GM12878 (cell line): Measurements from ENCODE around the gene METTL9. TPM values are rescaled to one million over a fixed set of nuclear protein-coding genes. Genes with fewer than 3 reads are reported as not detected.
A peak's percentile ranks its signal among the peaks of the same experiment; 100 is the strongest.

Experiments used
- ATAC-seq: fragments of 200-7000 bp; cut with Tn5 transposase; 3 replicates; pipeline ENCODE4 v1.9.1; 2020; ENCODE audit warnings: mild to moderate bottlenecking, moderate library complexity
- BruUV-seq: library from RNA; stranded (reverse); fragments of 400-500 nt; replicated peaks from 2 replicates; lab custom pipeline; 2021; lab: Mats Ljungman, UMichigan
- CTCF ChIA-PET: fragments of 300-600 bp; sonication (Branson Sonifier 250); formaldehyde crosslinking; extraction: SDS; loops from one replicate; lab custom pipeline; 2021; ENCODE audit warnings: inconsistent platforms; lab: Yijun Ruan, JAX
- POLR2A ChIA-PET: fragments of 350-600 bp; formaldehyde crosslinking; extraction: SDS; loops from one replicate; lab custom pipeline; 2021; ENCODE audit warnings: inconsistent platforms; lab: Charles Lee
- RAD21 ChIA-PET: fragments of 300-600 bp; sonication (Branson Sonifier 250); formaldehyde crosslinking; loops from one replicate; lab custom pipeline; 2023; ENCODE audit warnings: antibody characterized with exemption; ENCODE audit not compliant: unreplicated experiment; lab: Charles Lee
- SMC1A ChIA-PET: fragments of 300-600 bp; sonication (Branson Sonifier 250); formaldehyde crosslinking; loops from one replicate; lab custom pipeline; 2023; ENCODE audit not compliant: unreplicated experiment, uncharacterized antibody; lab: Charles Lee
- DNase-seq: peaks from one replicate; pipeline ENCODE4 v3.0.0-alpha.2; 2011; ENCODE audit warnings: low read depth, low spot score
- FAIRE-seq: peaks from 3 replicates; lab custom pipeline; 2011; peaks lifted over from hg19 to GRCh38; lab: Jason Lieb, UNC
- H2AFZ ChIP-seq: 2 replicates; pipeline ENCODE4 v1.6.0; 2011; ENCODE audit warnings: low read depth, low read length, control low read depth; ENCODE audit not compliant: control insufficient read depth
- H3K27ac ChIP-seq: 2 replicates; pipeline ENCODE4 v1.5.1; 2011; ENCODE audit warnings: control low read depth; ENCODE audit not compliant: control insufficient read depth, insufficient read depth
- H3K27me3 ChIP-seq, 2 experiments: replicated peaks in 1 of 2; 2 replicates each; pipeline versions ENCODE4 v1.6.0 to v1.6.1; 2011; ENCODE audit warnings: low read length in 1 of 2; ENCODE audit not compliant: control insufficient read depth in 2 of 2, insufficient read depth in 2 of 2
- H3K36me3 ChIP-seq, 2 experiments: 2 replicates each; pipeline ENCODE4 v1.5.1; 2011; ENCODE audit warnings: low read length in 1 of 2; ENCODE audit not compliant: control insufficient read depth in 2 of 2, insufficient read depth in 2 of 2
- H3K4me1 ChIP-seq: 2 replicates; pipeline ENCODE4 v1.6.1; 2011; ENCODE audit warnings: mild to moderate bottlenecking, low read length, moderate library complexity, mixed read lengths; ENCODE audit not compliant: control insufficient read depth, insufficient read depth
- H3K4me2 ChIP-seq: 2 replicates; pipeline ENCODE4 v1.6.0; 2011; ENCODE audit warnings: control low read depth; ENCODE audit not compliant: control insufficient read depth, insufficient read depth
- H3K4me3 ChIP-seq: fragments of 200-600 bp; sonication (generic); 2 replicates; pipeline ENCODE4 v1.5.1; 2016
- H3K79me2 ChIP-seq: 2 replicates; pipeline ENCODE4 v1.6.0; 2011; ENCODE audit warnings: low read length; ENCODE audit not compliant: control insufficient read depth, insufficient read depth
- H3K9ac ChIP-seq: 2 replicates; pipeline ENCODE4 v1.8.0; 2011; ENCODE audit warnings: low read length, control low read depth, mixed read lengths; ENCODE audit not compliant: control insufficient read depth, insufficient read depth
- H3K9me3 ChIP-seq: replicated peaks from 3 replicates; pipeline ENCODE4 v1.5.1; 2011; ENCODE audit warnings: mild to moderate bottlenecking, low read length; ENCODE audit not compliant: control insufficient read depth, insufficient read depth
- H4K20me1 ChIP-seq: 2 replicates; pipeline ENCODE4 v1.6.0; 2011; ENCODE audit not compliant: control insufficient read depth, insufficient read depth
- BRCA1 ChIP-seq: IDR thresholded peaks from 2 replicates; pipeline ENCODE4 v1.6.1; 2011; ENCODE audit warnings: low read depth, low read length, improper control_type of control experiment
- PRDM15 ChIP-seq: fragments of 450-650 bp; formaldehyde crosslinking; IDR thresholded peaks from 2 replicates; pipeline ENCODE4 v1.4.0; 2020; ENCODE audit warnings: mild to moderate bottlenecking, moderate library complexity
- RBBP5 ChIP-seq: fragments of 200-600 bp; sonication (generic); conservative IDR thresholded peaks from 2 replicates; pipeline ENCODE4 v1.6.1; 2016
- SIN3A ChIP-seq: IDR thresholded peaks from 2 replicates; pipeline ENCODE4 v1.6.1; 2012; ENCODE audit warnings: low read depth, low read length, improper control_type of control experiment
- SIX5 ChIP-seq: IDR thresholded peaks from 2 replicates; pipeline ENCODE4 v1.6.1; 2011; ENCODE audit warnings: mild to moderate bottlenecking, low read depth, low read length, moderate library complexity; ENCODE audit not compliant: severe bottlenecking
- SMAD1 ChIP-seq: fragments of 450-650 bp; IDR thresholded peaks from 2 replicates; pipeline ENCODE4 v1.6.1; 2018; ENCODE audit warnings: mild to moderate bottlenecking, low read depth; ENCODE audit not compliant: partially characterized antibody
- SPI1 ChIP-seq: IDR thresholded peaks from 2 replicates; pipeline ENCODE4 v1.6.1; 2011; ENCODE audit warnings: low read depth, mild to moderate bottlenecking, low read length, moderate library complexity, borderline replicate concordance; ENCODE audit not compliant: insufficient read depth
- SREBF1 ChIP-seq: IDR thresholded peaks from 2 replicates; pipeline ENCODE4 v1.6.1; 2012; ENCODE audit warnings: mild to moderate bottlenecking, low read length
- TAF1 ChIP-seq: IDR thresholded peaks from 2 replicates; pipeline ENCODE4 v1.6.1; 2011; ENCODE audit warnings: mild to moderate bottlenecking, low read depth, low read length, borderline replicate concordance
- TBL1XR1 ChIP-seq: IDR thresholded peaks from 2 replicates; pipeline ENCODE4 v1.6.1; 2012; ENCODE audit warnings: low read depth, low read length, improper control_type of control experiment
- USF2 ChIP-seq: IDR thresholded peaks from 2 replicates; pipeline ENCODE4 v1.6.1; 2011; ENCODE audit warnings: low read depth, low read length, improper control_type of control experiment, borderline replicate concordance
- WRNIP1 ChIP-seq: IDR thresholded peaks from 2 replicates; pipeline ENCODE4 v1.6.1; 2011; ENCODE audit warnings: low read depth, low read length, improper control_type of control experiment, borderline replicate concordance
- ZSCAN29 ChIP-seq: fragments of 450-650 bp; IDR thresholded peaks from 2 replicates; pipeline ENCODE4 v1.6.1; 2017; ENCODE audit warnings: mild to moderate bottlenecking, moderate library complexity
- WGBS: methylation state at CpG from one replicate; pipeline ENCODE4 v1.1.6; 2016; ENCODE audit warnings: low lambda C conversion rate; ENCODE audit not compliant: insufficient replicate concordance, insufficient coverage; ENCODE audit errors: missing lambda C conversion rate; 5-methylcytosine and 5-hydroxymethylcytosine counted together
- in situ Hi-C: fragments of 300-500 bp; cut with MboI; formaldehyde crosslinking; loops from 9 replicates; pipeline ENCODE4 v1.14.3; 2018; ENCODE audit warnings: mixed read lengths
- intact Hi-C: fragments of 100-400 bp; cut with micrococcal nuclease; formaldehyde crosslinking; loops from one replicate; pipeline ENCODE4 v1.14.2; 2022; ENCODE audit not compliant: unreplicated experiment
- polyA plus RNA-seq, 11 experiments: library from polyadenylated mRNA; depleted of rRNA in 4 of 11; unstranded in 6 of 11; stranded (reverse) in 5 of 11; fragments of >200 nt; fragmentation: Nextera tagmentation in 4 of 11; fragmentation: Illumina TruSeq in 1 of 11; extraction: Ambion mirVana in 4 of 11; extraction: Trizol in 1 of 11; gene quantifications; 1 replicate in 1 of 11; 2 replicates in 10 of 11; pipeline versions ENCODE4 v1.2.1 to v1.2.3, GENCODE V29; 2011 to 2016; ENCODE audit warnings: inconsistent platforms in 2 of 11, missing spikeins in 2 of 11, low read depth in 1 of 11
- total RNA-seq, 4 experiments: library from RNA; depleted of rRNA in 3 of 4; stranded (reverse); fragments of >200 nt in 3 of 4; fragmentation: Illumina TruSeq in 1 of 4; extraction: Trizol in 1 of 4; gene quantifications; 2 replicates each; pipeline versions ENCODE4 v1.2.1 to v1.2.3, GENCODE V29; 2013 to 2021

METTL9 gene
- total and polyA plus RNA-seq, 10 of the 15 experiments (the other 5 are each of a cell fraction or from before 2014, with no cell fraction given): 19.4 to 119 (median 101) TPM

GRCh38 chr16:21646091-21646490 is 46.7 kb downstream of the METTL9 start:
- H2AFZ ChIP-seq: no peak overlapping the region
- ATAC-seq: no peak
- no peak for TF ChIP-seq SIN3A
- TF ChIP-seq ZSCAN29: no peak
- no peak for TF ChIP-seq SMAD1
- no peak for TF ChIP-seq USF2
- no peak for TF ChIP-seq SPI1
- TF ChIP-seq RBBP5: no peak
- no peak for TF ChIP-seq PRDM15
- no peak for TF ChIP-seq SIX5
- no peak for TF ChIP-seq SREBF1
- TF ChIP-seq WRNIP1: no peak
- TF ChIP-seq TBL1XR1: no peak
- no peak for TF ChIP-seq TAF1
- TF ChIP-seq BRCA1: no peak
- TF ChIP-seq, all 136 proteins: peak for 0
- Histone ChIP-seq H3K36me3 (no peaks in the 10 kb centered on the region; a peak in 1 of 4 replicates), H3K4me1 (peaks cover 33% of the 10 kb centered on the region), H3K27ac (peak overlapping the region; percentile 88), H3K4me2 (peak overlapping the region; percentile 51), H3K9me3 (no peaks in the 10 kb centered on the region), H3K9ac (peak overlapping the region; percentile 40), H4K20me1 (no peaks in the 10 kb centered on the region), H3K27me3 (no peaks in the 10 kb centered on the region), H3K4me3 (peak overlapping the region; percentile 20), H3K79me2 (no peaks in the 10 kb centered on the region; the same call in 1 of the 2 replicates)
- DNase-seq (no peak), FAIRE-seq (no peak)
- RAD21 ChIA-PET: interaction anchor here (0.7 to 3.6 kb wide), 12 partner anchors 11 to 363 kb away, joined by 3 to 36 read pairs (median 4); no protein-coding TSS in a partner anchor
- in situ Hi-C loops: no loop called here
- CTCF ChIA-PET: interaction anchor here (0.5 to 10.1 kb wide), 18 partner anchors 9 to 1368 kb away, joined by 3 to 100 read pairs (median 4); no protein-coding TSS in a partner anchor
- POLR2A ChIA-PET: interaction anchor here (0.5 to 1.5 kb wide), 4 partner anchors 11 to 1370 kb away, joined by 3 to 7 read pairs (median 4); no protein-coding TSS in a partner anchor
- SMC1A ChIA-PET: interaction anchor here (0.6 to 10.1 kb wide), 15 partner anchors 9 to 1896 kb away, joined by 3 to 204 read pairs (median 4); partner anchors contain the start of gene METTL9
- intact Hi-C loops: no loop called here
- 45% methylated on average over 5 of the region's 5 CpGs for whole genome bisulfite sequencing
- no TSS peak for BruUV-seq
